IPS-11a (cell line): ENCODE data around the gene TUBA4B.
"Not testable (repeated sequence)": the region's sequence is repeated elsewhere in the genome, so short reads cannot be mapped to it uniquely, and the experiment has no call there.

Source experiments
- H3K4me3 ChIP-seq: one replicate; pipeline ENCODE4 v1.5.1; 2013; ENCODE audit warnings: low read depth, low read length, control low read depth

Gene TUBA4B

DNA sequence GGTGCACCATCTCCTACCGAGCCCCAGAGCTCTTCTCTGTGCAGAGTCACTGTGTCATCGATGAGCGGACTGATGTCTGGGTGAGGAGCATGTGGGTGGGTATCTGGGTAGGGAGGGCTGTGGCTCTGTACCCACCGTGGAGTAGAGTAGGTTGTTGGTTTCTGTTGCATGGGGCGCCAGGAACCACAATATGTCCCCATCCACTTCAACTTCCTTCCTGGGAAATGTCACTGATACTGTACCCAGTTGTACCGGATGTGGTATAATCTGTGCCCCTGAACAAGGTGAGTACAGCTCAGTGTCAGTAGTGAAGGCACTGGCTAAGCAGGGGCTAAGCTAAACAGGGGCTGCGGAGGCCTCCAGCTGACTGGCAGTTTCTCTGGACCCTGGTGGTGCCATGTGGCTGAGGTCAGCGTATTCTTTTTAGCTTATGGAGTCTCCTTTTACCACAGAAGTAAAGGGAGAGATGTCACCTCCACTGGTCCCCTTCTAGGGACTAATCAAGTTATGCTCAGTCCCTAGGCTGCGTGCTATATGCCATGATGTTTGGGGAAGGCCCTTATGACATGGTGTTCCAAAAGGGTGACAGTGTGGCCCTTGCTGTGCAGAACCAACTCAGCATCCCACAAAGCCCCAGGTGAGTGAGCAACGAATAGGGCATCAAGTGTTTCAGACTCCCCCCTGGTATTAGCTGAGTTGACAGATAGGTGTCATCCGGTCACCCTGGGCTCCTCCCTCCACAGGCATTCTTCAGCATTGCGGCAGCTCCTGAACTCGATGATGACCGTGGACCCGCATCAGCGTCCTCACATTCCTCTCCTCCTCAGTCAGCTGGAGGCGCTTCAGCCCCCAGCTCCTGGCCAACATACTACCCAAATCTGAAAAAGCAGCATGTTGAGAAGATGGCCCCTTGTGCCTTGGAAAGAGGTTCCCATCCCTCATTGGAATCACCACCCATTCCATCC is 5.1 kb upstream of the TUBA4B start:
- no peak overlapping the region for H3K4me3 ChIP-seq

DNA sequence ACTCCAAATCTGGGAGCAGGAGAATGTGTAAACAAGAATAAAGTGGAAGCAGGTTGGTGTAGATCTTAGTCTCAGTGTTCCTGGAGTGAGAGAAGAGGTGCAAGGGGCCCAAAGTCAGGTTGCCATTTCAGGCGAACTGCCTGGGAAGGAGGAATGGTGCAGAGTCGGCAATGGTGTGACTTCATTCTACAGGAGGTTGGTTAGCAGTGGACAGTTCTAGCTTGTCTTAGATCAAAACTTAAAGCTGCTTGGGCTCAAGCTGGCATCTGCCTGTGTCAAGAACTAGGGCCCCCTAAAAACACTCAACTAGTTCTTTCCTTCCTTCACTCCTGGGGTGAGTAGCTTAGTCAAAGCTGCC is 4.2 kb upstream of the TUBA4B start:
- no peak overlapping the region for H3K4me3 ChIP-seq

DNA sequence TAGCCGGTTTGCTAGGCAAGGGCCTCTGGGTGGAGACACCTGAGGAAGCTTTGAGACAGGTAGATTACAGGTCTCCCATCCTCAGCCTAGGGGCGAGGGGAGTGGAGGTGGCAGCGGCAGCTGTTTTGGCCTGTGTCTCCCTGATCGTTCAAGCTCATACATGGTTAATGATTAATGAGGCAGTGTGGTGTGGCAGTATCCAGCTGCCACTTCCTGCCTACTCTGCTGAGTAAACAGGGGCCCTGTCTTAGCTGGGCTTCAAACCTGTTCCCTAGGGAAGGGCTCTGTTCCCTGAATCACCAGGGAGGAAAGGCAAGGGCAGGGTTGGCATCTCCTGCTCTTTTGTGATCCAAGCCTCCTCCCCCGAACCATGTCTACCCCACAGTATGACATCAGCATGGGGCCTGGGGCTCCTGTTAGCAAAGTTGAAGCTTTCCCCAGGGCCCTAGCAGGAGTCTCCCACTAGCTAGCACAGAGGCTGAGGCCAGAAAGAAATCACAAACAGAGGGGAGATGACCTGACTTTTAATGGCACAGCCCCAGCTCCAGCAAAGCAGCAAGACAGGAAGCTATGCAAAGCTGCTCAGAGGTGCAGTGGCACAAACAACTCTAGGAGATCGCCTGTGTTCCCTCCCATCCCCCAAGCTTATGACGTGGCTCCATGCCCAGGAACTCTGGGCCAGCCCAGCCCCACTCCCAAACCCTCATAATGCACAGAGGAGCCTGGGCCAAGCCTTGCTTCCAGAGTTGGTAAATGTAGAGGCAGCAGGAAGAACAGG is 3.7 kb upstream of the TUBA4B start:
- H3K4me3 ChIP-seq, result no peak overlapping the region

DNA sequence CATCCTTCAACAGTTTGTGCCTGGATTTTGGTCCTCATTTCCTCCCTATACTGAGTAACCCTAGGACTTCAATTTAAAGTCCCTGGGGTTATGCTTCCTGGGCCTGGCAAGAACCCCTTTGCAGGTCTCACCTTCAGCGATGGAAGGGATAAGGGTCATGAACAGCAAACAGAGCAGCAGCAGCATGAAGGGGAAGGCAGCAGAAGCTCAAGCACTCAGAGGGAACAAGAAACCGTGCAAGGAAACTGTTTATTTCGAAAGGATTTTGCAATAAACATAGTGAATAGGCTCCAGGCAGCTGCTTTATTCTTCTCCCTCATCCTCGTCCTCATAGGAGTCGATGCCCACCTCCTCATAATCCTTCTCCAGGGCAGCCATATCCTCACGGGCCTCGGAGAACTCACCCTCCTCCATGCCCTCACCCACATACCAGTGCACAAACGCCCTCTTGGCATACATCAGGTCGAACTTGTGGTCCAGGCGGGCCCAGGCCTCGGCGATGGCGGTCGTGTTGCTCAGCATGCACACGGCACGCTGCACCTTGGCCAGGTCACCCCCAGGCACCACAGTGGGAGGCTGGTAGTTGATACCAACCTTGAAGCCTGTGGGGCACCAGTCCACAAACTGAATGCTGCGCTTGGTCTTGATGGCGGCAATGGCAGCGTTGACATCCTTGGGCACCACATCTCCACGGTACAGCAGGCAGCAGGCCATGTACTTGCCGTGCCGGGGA is 2.8 kb upstream of the TUBA4B start:
- H3K4me3 ChIP-seq, result no peak overlapping the region

DNA sequence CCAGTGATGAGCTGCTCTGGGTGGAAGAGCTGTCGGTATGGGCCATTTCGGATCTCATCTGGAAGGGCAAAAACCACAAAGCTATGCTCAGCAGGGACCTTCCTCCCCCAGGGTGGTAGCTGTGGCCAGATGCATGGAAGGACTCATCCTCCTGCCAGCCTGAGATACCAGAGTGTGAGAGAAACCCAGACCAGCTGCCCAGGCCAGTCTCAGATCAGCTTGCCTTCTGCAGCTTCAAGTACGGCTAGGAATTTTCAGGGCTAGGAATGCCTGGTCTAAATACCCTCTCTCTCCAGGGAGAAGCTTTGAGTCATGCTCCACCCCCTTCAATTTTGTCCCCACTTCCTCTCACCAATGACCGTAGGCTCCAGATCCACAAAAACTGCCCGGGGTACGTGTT is 1.4 kb upstream of the TUBA4B start:
- H3K4me3 ChIP-seq, result no peak overlapping the region

DNA sequence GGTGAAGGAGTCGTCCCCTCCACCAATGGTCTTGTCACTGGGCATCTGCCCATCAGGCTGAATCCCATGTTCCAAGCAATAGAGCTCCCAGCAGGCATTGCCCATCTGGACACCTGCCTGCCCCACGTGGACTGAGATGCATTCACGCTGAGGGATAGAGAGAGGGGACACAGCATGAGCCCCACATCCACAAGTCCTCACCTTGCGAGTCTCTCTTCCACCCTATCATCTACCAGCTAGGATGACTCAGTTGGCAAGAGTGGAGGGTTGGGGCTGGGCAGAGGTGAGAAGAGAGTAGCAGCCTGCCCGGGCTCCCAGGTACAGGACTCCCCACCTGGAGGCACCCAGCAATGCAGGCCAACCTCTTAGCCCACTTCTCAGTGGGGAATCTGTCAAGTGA is 959 bp upstream of the TUBA4B start:
- no peak overlapping the region for H3K4me3 ChIP-seq

DNA sequence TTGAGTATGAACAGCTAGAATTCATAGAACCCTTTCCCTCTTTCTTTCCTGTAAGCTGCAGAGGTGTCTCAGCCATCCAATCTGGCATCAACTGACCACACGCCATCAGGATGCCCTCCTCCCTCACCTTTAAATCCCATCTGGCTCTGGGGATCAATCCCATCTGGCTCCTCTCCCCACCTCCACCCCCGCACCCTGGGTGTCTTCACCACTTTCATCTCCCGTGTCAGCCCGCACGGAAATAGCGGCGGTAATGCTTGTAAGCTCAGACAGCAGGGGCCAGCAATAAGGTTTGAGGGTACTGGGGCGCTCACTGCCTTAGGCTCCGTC is 508 bp upstream of the TUBA4B start:
- peak overlapping the region; percentile 53 for H3K4me3 ChIP-seq

DNA sequence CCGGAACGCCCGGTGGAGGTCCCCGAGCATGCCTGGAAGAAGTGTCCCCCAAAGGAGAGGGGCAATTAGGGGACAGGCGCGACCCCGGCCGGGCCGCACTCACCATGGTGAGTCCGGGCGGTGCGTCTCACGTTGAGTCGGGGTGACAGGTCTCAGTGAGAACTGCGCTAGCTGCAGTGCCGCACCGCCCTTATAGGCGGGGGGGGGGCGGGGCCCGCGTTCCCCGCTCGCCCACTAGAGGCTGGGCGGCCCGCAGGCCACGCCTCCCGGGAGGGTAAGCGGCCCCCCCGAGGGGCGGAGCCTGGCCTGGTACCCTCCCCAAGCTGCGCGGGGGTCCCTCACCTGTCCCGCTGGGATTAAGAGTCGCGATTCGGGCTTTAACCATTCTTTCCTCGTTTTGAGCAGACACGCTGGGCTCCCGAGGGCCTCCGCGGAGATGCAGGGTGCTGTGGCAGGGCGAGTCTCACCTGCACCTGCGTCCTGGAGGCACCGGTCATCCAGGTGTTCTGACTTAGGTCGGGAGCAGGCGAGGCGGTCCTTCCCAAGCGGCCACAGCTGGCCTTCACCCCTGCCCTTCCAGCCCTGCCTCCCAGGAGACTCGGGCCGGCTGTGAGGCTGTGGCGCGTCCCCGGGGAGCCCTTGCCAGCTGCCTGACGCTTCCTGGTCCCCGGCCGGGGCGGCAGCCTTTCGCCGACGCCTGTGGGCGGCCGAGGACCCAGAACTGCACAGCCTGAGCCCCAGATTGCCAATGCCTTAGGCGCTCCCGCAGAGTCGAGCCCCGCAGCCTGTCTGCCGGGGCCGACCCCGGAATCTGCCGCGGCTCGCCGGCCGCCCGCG is 928 bp downstream of the TUBA4B start, which contains the start of gene TUBA4A:
Gene TUBA4A, minus strand, starts transcription at position 166 of the 837 bp plus-strand sequence. Its CDS starts 60 bp downstream, at position 106.
- H3K4me3 ChIP-seq, result peak within 1 kb of the TSS; percentile 53

DNA sequence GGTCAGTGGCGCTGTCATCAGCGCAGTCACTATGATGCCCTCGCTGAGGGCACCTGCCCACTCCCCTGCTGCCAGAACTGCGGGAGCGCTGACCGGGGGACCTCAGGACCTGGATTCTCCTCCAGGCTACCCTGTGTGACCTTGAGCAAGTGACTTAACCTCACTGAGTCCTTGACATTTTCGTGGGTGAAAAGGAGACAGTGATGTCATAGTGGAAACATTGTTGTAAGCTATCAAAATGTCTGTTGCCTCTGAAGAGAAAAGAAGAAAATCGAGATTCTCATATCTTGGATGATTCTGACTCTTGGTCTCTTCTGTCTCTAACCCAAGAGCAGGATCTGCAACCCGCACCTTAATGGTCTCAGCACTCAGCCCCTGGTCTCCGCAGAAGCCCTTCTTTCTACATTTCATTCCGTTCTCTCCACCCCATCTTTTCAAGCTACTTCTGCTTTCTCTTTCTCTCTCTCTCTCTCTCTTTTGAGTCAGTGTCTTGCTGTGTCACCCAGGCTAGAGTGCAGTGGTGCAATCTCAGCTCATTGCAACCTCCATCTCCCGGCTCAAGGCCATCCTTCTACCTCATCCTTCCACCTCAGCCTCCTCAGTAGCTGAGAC is 1.7 kb downstream of the TUBA4B start:
- H3K4me3 ChIP-seq, result no peak overlapping the region

DNA sequence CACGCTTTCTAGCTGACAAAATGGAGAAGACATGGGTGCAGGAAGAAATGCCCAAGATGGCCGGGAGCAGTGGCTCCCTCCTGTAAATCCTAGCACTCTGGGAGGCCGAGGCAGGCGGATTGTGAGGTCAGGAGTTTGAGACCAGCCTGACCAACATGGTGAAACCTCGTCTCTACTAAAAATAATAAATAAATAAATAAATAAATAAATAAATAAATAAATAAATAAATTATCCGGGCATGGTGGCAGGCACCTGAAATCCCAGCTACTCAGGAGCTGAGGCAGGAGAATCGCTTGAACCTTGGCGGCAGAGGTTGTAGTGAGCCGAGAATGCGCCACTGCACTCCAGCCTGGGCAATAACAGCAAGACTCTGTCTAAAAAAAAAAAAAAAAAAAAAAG is 5.9 kb downstream of the TUBA4B start:
- H3K4me3 ChIP-seq, result not testable (repeated sequence)

DNA sequence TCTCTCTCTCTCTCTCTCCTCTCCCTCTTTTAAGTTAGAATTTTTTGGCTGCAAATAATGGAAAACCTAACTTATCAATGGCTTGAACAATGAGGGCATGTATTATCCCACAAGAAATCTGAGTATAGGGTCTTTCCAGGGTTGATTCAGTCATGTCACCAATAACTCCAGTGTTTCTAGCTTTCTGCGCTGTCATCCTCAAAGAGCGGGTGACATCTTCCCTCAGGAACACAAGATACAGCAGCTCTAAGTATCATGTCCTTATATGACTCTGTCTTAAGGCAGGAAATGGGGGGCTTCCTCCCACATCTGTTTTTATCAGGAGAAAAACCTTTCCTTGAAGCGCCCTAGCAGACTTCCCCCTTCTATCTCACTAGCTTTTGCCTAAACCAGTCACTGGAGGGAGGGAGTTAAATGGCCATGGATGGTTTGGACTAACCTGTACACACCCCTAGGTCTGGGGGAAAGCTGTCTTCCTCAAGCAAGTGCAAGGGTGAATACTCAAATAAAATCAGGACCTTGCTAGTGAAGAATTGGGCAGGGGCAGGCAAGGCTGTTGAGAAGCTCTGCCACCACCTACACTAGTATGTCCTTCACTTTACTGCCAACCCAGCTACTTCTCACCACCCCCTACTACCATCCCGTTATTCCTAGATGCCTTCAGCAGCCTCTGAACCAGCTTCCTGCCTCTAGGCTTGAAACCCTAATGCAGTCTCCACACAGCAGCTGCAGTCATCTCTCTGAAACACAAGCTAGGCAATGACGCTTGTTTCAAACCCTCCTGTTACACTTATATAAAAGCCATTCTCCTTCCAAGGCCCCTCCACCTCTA is 8.2 kb downstream of the TUBA4B start:
- H3K4me3 ChIP-seq, result no peak overlapping the region

DNA sequence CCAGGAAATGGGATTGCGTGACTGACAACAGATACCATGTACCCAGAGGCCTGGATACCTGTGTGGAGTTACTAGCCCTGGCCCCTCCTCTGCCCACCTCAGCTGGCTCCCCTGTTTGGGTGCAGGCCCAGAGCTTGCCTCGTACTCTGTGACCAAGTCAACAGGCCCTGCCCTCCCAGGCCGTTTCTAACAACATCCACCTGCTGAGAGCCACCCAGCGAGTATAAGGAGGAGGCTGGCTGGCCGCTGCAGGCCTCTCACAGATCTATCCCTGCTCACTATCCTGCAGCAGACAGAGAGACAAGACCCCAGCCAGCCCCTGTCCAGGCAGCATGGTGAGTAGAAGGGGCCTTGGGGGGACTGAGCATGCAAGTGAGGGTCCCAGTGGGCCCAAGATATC is 13.2 kb downstream of the TUBA4B start:
- no peak overlapping the region for H3K4me3 ChIP-seq

DNA sequence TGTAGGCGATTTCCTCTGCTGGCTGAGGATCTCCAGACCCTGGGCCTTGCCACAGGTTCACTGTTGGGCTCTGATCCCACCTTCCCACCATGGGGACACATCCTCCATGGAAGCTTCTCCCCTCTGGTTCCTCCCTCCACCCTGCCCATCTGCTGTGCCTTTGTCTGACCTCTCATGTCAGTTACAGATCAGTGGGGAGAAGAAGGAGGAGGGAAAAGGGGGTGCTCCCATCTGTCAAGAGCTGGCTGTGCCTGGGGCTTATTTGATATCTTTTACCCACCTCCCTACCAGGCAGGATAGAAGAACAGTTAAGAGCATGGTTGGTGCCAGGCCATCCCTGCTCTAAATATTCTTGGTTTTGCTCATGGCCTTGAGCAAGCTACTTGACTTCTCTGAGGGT is 13.8 kb downstream of the TUBA4B start:
- H3K4me3 ChIP-seq, result no peak overlapping the region

DNA sequence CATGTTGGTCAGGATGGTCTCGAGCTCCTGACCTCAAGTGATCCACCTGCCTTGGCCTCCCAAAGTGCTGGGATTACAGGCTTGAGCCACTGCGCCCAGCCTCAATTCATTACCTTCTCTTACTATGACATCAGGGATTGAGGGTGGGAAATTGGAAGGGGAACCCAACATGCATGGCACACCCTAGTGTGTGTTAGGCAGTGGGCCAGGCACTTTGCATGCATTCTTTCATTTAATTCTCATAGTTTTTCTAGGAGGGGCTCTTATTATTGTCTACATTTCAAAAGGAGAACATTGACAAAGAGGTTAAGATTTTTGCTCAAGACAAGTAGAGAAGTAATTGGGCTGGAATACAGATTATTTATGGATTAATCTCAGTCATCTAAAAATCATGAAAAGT is 15.3 kb downstream of the TUBA4B start:
- no peak overlapping the region for H3K4me3 ChIP-seq

DNA sequence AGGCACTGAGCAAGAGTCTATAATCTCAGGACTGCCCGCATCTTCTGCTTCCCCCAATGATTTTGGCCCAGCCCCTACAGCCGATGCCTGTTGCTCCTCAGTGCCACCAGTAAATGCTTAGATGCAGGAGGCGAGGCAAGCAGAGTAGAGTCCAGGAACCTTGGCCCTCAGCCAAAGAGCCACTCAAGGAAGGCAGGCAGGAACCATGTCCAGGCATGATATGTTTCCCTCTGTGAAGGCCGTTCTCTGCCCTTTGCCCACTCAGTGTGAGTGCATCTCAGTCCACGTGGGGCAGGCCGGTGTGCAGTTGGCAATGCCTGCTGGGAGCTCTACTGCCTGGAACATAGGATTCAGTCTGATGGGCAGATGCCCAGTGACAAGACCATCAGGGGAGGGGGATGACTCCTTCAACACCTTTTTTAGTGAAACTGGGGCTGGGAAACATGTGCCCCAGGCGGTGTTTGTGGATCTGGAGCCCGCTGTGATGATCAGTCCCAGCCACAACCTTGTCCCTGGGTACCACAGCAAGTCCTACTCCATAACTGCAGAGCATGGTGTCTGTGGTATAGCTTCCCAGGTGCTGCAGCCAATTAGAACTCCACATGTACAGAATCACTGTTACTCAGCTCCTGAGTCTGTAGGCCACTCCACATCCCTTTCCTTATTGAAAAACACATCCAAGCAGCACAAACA is 16.5 kb downstream of the TUBA4B start:
- H3K4me3 ChIP-seq, result no peak overlapping the region

DNA sequence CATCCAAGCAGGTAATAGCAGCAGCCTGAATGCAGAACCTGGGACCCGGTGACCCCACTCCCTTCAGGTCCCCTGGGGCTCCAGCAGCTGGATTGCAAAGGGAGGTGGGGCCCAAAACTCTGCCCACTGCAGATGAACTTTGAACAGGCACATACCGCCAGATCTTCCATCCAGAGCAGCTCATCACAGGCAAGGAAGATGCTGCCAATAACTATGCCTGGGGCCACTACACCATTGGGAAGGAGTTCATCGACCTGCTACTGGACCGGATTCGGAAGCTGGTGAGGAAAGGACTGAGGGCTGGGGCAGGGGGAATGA is 17.0 kb downstream of the TUBA4B start:
- H3K4me3 ChIP-seq, result no peak overlapping the region

DNA sequence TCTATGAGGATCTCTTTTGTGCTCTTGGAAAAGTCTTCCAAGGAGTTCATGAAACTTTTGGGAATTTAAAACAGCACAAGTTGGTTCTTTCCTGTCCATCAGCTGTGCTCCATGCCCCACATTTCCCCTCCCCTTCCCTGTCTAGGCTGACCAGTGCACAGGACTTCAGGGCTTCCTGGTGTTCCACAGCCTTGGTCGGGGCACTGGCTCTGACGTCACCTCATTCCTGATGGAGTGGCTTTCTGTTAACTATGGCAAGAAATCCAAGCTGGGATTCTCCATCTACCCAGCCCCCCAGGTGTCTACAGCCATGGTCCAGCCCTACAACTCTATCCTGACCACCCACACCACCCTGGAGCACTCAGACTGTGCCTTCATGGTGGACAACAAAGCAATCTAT is 18.0 kb downstream of the TUBA4B start:
- H3K4me3 ChIP-seq, result no peak overlapping the region

DNA sequence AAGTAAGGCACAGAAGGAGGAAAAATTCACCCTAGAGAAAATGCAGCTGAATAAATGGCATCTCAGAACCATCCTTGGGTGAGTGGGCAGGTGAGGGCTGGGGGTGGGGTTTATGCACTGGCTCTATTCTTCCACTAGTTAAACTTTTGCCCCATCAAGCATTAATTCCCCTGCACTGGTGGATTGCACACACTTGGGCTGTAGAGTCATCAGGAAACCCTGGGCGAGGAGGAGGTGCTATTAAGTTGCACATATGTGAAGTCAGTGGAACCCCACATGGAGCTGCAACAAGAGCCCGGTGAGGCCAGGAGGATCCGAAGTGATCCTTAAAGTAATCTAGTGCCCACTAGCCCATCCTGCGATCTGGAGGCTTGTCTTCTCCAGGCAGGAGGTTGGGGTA is 19.3 kb downstream of the TUBA4B start:
- H3K4me3 ChIP-seq, result no peak overlapping the region

DNA sequence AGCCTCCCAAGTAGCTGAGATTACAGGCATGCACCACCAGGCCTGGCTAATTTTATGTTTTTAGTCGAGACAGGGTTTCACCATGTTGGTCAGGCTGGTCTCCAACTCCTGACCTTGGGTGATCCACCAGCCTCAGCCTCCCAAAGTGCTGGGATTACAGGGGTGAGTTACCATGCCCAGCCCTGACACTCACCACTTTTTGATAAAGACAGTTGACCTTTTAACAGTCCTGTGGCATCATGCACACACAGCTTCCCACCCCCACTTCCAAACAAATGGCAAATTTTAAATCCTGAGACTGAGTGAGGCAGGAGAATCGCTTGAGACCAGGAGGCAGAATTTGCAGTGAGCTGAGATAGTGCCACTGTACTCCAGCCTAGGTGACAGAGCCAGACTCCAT is 20.0 kb downstream of the TUBA4B start:
- no peak overlapping the region for H3K4me3 ChIP-seq
